ENCODE measurements around the gene RAC3.

RAC3 gene

DNA sequence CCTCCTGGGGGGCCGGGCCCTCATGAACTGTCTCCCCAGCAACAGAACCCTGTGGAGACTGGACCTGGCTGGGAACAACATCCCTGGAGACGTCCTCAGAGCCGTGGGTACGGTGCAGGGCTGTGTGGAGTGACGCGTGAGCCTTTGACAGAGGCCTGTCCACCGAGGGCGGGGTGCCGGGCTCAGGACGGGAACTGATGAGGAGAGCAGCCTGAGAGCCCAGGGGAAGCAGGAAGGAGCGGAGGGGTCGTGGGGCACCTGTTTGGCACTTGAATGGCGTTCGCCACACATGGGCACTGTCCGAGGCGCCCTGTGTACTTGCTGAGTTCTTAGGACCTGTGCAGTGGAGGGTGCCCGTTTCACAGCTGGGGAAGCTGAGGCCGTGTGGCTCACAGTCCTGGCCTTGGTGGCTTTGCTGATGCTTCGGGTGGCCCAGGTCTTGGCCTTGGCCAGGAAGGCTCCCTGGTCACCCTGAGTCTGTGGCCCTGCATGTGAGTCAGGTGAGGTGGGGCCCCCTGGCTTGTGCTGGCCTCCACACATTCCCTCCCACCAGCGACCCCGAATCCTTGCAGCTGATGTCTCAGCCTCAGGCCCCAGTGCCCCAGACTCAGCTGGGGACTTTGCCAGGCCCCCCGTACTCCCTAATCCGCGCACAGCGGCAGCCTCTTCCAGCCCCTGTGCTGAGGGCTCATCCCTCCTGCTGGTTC lies 5.9 kb upstream of the RAC3 start:
- Mint-ChIP-seq H3K27me3 (ENCODE audit: low read depth) (peaks cover 4% of the 10 kb centered on the region), H3K9me3 (no peaks in the 10 kb centered on the region), H3K4me3 (peak overlapping the region; percentile 11 to 55 (median 41)), H3K36me3 (ENCODE audit: low read depth) (no peaks in the 10 kb centered on the region), H3K4me1 (peaks cover 7% of the 10 kb centered on the region), H3K27ac (no peak overlapping the region)
- TF ChIP-seq, protein P1, sequence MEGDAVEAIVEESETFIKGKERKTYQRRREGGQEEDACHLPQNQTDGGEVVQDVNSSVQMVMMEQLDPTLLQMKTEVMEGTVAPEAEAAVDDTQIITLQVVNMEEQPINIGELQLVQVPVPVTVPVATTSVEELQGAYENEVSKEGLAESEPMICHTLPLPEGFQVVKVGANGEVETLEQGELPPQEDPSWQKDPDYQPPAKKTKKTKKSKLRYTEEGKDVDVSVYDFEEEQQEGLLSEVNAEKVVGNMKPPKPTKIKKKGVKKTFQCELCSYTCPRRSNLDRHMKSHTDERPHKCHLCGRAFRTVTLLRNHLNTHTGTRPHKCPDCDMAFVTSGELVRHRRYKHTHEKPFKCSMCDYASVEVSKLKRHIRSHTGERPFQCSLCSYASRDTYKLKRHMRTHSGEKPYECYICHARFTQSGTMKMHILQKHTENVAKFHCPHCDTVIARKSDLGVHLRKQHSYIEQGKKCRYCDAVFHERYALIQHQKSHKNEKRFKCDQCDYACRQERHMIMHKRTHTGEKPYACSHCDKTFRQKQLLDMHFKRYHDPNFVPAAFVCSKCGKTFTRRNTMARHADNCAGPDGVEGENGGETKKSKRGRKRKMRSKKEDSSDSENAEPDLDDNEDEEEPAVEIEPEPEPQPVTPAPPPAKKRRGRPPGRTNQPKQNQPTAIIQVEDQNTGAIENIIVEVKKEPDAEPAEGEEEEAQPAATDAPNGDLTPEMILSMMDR (IDR thresholded peaks at IDR 0.05; ENCODE audit: unreplicated experiment in 3 of 3) = no peak

DNA sequence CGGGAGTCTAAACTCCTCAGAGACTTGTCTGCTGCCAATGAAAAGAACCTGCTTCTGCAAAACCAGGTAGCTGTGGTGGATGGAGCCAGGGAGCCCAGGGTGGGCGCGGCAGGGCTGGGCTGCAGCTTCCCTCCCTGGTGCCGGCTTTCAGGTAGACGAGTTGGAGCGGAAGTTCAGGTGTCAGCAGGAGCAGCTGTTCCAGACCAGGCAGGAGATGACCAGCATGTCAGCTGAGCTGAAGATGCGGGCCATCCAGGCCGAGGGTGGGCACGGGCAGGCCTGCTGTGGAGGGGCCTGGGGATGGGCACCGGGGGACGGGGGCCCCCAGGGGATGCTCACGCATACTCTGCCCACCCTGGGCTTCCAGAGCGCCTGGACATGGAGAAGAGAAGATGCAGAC lies 3.2 kb upstream of the RAC3 start:
- TF ChIP-seq, protein P1 (IDR thresholded peaks at IDR 0.05; ENCODE audit: unreplicated experiment in 3 of 3) = no peak
- Mint-ChIP-seq H3K4me1 (no peaks in the 10 kb centered on the region), H3K9me3 (no peaks in the 10 kb centered on the region), H3K27me3 (ENCODE audit: low read depth) (peaks cover 9% of the 10 kb centered on the region), H3K27ac (no peak overlapping the region), H3K36me3 (ENCODE audit: low read depth) (no peaks in the 10 kb centered on the region), H3K4me3 (no peak overlapping the region)

DNA sequence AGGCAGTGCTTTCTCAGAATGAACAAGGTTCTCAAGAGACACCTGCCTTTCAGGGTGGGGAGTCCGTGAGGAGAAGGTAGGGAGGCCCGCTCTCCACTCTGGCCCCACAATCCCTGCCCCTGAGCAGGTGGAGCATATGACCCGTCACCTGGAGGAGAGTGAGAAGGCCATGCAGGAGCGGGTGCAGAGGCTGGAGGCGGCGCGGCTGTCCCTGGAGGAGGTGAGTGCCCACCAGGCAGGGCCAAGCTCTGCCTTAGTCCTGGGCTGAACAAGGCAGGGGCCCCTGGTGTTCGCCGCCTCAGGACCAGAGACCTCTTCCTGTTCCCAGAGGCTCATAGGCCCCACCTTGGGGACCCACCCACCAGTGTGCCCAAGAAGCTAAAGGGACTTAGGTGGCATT lies 2.5 kb upstream of the RAC3 start:
- Mint-ChIP-seq H3K36me3 (ENCODE audit: low read depth) (no peaks in the 10 kb centered on the region), H3K9me3 (no peaks in the 10 kb centered on the region), H3K27me3 (ENCODE audit: low read depth) (peaks cover 10% of the 10 kb centered on the region), H3K27ac (no peak overlapping the region), H3K4me3 (peak overlapping the region; percentile 47 to 80 (median 69)), H3K4me1 (no peaks in the 10 kb centered on the region)
- TF ChIP-seq, protein P1 (IDR thresholded peaks at IDR 0.05; ENCODE audit: unreplicated experiment in 3 of 3) = no peak

DNA sequence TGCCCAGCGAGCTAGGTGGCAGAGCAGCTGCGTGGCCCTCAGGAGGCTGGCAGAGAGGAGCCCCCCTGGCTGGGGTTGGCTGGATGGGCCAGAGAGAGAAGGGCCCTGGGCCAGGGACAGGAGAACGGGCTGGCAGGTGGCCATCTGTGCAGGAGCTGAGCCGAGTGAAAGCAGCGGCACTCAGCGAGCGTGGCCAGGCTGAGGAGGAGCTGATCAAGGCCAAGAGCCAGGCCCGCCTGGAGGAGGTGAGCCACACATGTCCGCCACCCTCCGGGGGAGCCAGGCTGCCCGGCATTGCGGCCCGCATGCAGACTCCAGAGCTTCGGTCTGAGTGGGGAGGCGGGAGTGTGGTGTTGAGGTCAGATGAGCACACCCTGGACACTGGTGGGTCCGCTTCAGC lies 2.1 kb upstream of the RAC3 start:
- no peaks in the 10 kb centered on the region for H3K36me3 Mint-ChIP-seq (ENCODE audit: low read depth)
- H3K9me3 Mint-ChIP-seq = no peaks in the 10 kb centered on the region
- peak overlapping the region; percentile 75 to 80 (median 76) for H3K4me3 Mint-ChIP-seq
- H3K4me1 Mint-ChIP-seq = no peaks in the 10 kb centered on the region
- H3K27me3 Mint-ChIP-seq (ENCODE audit: low read depth) = peaks cover 13% of the 10 kb centered on the region
- no peak overlapping the region for H3K27ac Mint-ChIP-seq
- TF ChIP-seq, protein P1 (IDR thresholded peaks at IDR 0.05; ENCODE audit: unreplicated experiment in 3 of 3) = no peak

DNA sequence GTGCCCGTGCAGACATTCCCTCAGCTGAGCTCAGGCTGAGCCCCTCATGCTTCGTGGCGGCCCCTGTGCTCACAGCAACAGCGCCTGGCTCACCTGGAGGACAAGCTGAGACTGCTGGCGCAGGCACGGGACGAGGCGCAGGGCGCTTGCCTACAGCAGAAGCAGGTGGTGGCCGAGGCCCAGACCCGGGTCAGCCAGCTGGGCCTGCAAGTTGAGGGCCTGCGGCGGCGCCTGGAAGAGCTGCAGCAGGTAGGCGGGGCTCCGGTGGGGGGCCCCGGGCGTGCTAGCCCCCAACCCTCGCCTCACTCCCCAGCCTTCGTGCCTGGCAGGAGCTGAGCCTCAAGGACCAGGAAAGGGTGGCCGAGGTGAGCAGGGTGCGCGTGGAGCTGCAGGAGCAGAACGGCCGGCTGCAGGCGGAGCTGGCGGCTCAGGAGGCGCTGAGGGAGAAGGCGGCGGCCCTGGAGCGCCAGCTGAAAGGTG lies 1.4 kb upstream of the RAC3 start:
- no peaks in the 10 kb centered on the region for H3K36me3 Mint-ChIP-seq (ENCODE audit: low read depth)
- H3K4me3 Mint-ChIP-seq = peak overlapping the region in 2 of 3 experiments; percentile 75 to 80
- no peak overlapping the region for H3K27ac Mint-ChIP-seq
- peaks cover 2% of the 10 kb centered on the region for H3K4me1 Mint-ChIP-seq
- H3K27me3 Mint-ChIP-seq (ENCODE audit: low read depth) = peaks cover 14% of the 10 kb centered on the region
- no peaks in the 10 kb centered on the region for H3K9me3 Mint-ChIP-seq
- TF ChIP-seq, protein P1 (IDR thresholded peaks at IDR 0.05; ENCODE audit: unreplicated experiment in 3 of 3) = no peak
